HG02870 (cell line): ENCODE results near the gene RRP8.

Experiments used
- ATAC-seq: cut with Tn5 transposase; IDR thresholded peaks from one replicate; pipeline ENCODE4 v1.9.1; 2021; ENCODE audit warnings: mild to moderate bottlenecking, moderate library complexity; ENCODE audit not compliant: unreplicated experiment

RRP8 gene

GRCh38 chr11:6619004-6619745 is 15.8 kb upstream of the RRP8 start, which contains the start of gene TPP1:
TPP1 (minus strand) TSS chr11:6619422; CDS start chr11:6619400, 22 bp downstream.
- ATAC-seq: peak; percentile 98

GRCh38 chr11:6618117-6619003 is 14.9 kb upstream of the RRP8 start:
- ATAC-seq: peak; percentile 31

GRCh38 chr11:6617315-6617781 is 13.9 kb upstream of the RRP8 start:
- no peak for ATAC-seq

GRCh38 chr11:6616596-6617250 is 13.3 kb upstream of the RRP8 start:
- ATAC-seq: no peak

GRCh38 chr11:6615882-6616585 is 12.6 kb upstream of the RRP8 start:
- ATAC-seq: no peak

GRCh38 chr11:6615046-6615445 is 11.6 kb upstream of the RRP8 start:
- no peak for ATAC-seq

- no peak for ATAC-seq
These were observed 11.0 kb upstream of the RRP8 start for GRCh38 chr11:6614446-6614845.

- ATAC-seq: no peak
These were observed 10.1 kb upstream of the RRP8 start for GRCh38 chr11:6613496-6613895.

- peak; percentile 84 for ATAC-seq
These were observed 9.0 kb upstream of the RRP8 start, which contains the start of gene TAF10 for GRCh38 chr11:6612213-6613041. TAF10 (minus strand) TSS chr11:6612216; CDS start chr11:6612189, 27 bp downstream.

GRCh38 chr11:6611963-6612212 is 8.5 kb upstream of the RRP8 start:
- peak; percentile 5 for ATAC-seq

GRCh38 chr11:6611092-6611962 is 7.9 kb upstream of the RRP8 start:
- ATAC-seq: no peak

- no peak for ATAC-seq
These were observed 7.2 kb upstream of the RRP8 start for GRCh38 chr11:6610591-6610990.

- no peak for ATAC-seq
These were observed 6.1 kb upstream of the RRP8 start for GRCh38 chr11:6609502-6610015.

- ATAC-seq: no peak
These were observed 5.5 kb upstream of the RRP8 start for GRCh38 chr11:6608726-6609501.

GRCh38 chr11:6608011-6608410 is 4.6 kb upstream of the RRP8 start:
- no peak for ATAC-seq

- no peak for ATAC-seq
These were observed 3.9 kb upstream of the RRP8 start for GRCh38 chr11:6607190-6607795.

GRCh38 chr11:6606471-6607189 is 3.2 kb upstream of the RRP8 start:
- peak; percentile 36 for ATAC-seq
